K562 (cell line): Measurements from ENCODE around the gene CFAP221. TPM values are rescaled to one million over a fixed set of nuclear protein-coding genes. Genes with fewer than 3 reads are reported as not detected.
A peak's percentile ranks its signal among the peaks of the same experiment; 100 is the strongest.

ENCODE experiments used
- GTF2E2 ChIP-seq: fragments of 200-800 bp; sonication (Bioruptor generic); IDR thresholded peaks from 2 replicates; pipeline ENCODE4 v1.6.1; 2016; ENCODE audit warnings: missing genetic modification characterization, missing compliant biosample characterization
- HNRNPLL ChIP-seq: fragments of 200-400 bp; formaldehyde crosslinking; IDR thresholded peaks from 2 replicates; pipeline ENCODE4 v1.6.1; 2017; ENCODE audit warnings: low read length, low read depth, mild to moderate bottlenecking; ENCODE audit not compliant: poor library complexity, severe bottlenecking
- LARP7 ChIP-seq: fragments of 450-650 bp; IDR thresholded peaks from 2 replicates; pipeline ENCODE4 v1.6.1; 2016
- MLX ChIP-seq, 2 experiments: fragments of 450-650 bp in 1 of 2; sonication (generic) in 1 of 2; formaldehyde crosslinking; conservative IDR thresholded peaks; 2 replicates each; pipeline versions ENCODE4 v1.4.0 to v1.8.1; 2020 to 2022; ENCODE audit warnings: mild to moderate bottlenecking in 1 of 2, missing genetic modification reagents in 1 of 2
- MTA1 ChIP-seq: fragments of 450-650 bp; IDR thresholded peaks from 2 replicates; pipeline ENCODE4 v1.6.1; 2017; ENCODE audit warnings: borderline replicate concordance
- POLR2A ChIP-seq: fragments of 450-650 bp; conservative IDR thresholded peaks from 2 replicates; pipeline ENCODE4 v1.6.1; 2016
- SMAD4 ChIP-seq: fragments of 250-450 bp; sonication (Bioruptor Pico); conservative IDR thresholded peaks from 2 replicates; pipeline ENCODE4 v1.8.0; 2021; ENCODE audit warnings: inconsistent platforms, mild to moderate bottlenecking, moderate library complexity
- SP1 ChIP-seq: sonication (generic); formaldehyde crosslinking; IDR thresholded peaks from 2 replicates; pipeline ENCODE4 v1.8.1; 2022; ENCODE audit warnings: mild to moderate bottlenecking, missing genetic modification reagents
- ZNF316 ChIP-seq: fragments of 450-650 bp; IDR thresholded peaks from 2 replicates; pipeline ENCODE4 v1.6.1; 2016
- ZNF717 ChIP-seq: fragments of 250-450 bp; sonication (Bioruptor Pico); IDR thresholded peaks from 2 replicates; pipeline ENCODE4 v1.5.0; 2021
- polyA plus RNA-seq, 8 experiments: library from polyadenylated mRNA; depleted of rRNA in 4 of 8; stranded (reverse) in 5 of 8; unstranded in 3 of 8; fragments of >200 nt; fragmentation: Nextera tagmentation in 2 of 8; fragmentation: Illumina TruSeq in 1 of 8; extraction: Ambion mirVana in 2 of 8; extraction: Trizol in 1 of 8; gene quantifications; 2 replicates each; pipeline versions ENCODE4 v1.2.1 to v1.2.3, GENCODE V29; 2011 to 2014; ENCODE audit warnings: inconsistent platforms in 1 of 8, missing spikeins in 1 of 8
- total RNA-seq, 7 experiments: library from RNA; depleted of rRNA in 6 of 7; stranded (reverse); fragments of >200 nt in 6 of 7; fragmentation: Illumina TruSeq in 2 of 7; extraction: Trizol in 2 of 7; gene quantifications; 2 replicates each; pipeline versions ENCODE4 v1.2.1 to v1.2.3, GENCODE V29; 2011 to 2021; ENCODE audit warnings: low replicate concordance in 1 of 7
- TF ChIP-seq, protein P1 (sequence below), 2 experiments: fragments of 450-650 bp in 1 of 2; sonication (generic) in 1 of 2; formaldehyde crosslinking in 1 of 2; IDR thresholded peaks; 2 replicates each; pipeline versions ENCODE4 v1.7.1 to v1.9.0; 2016 to 2022; ENCODE audit warnings: inconsistent platforms in 1 of 2, mild to moderate bottlenecking in 1 of 2, missing genetic modification reagents in 1 of 2
- TF ChIP-seq, protein P2 (sequence below): sonication (generic); formaldehyde crosslinking; IDR thresholded peaks from 2 replicates; pipeline ENCODE4 v1.8.1; 2023; ENCODE audit warnings: mild to moderate bottlenecking, missing genetic modification reagents
- TF ChIP-seq, protein P3 (sequence below): fragments of 250-450 bp; sonication (Bioruptor Pico); IDR thresholded peaks from 2 replicates; pipeline ENCODE4 v1.5.0; 2020; ENCODE audit warnings: mild to moderate bottlenecking

The CFAP221 gene
- total and polyA plus RNA-seq, 9 of the 15 experiments (the other 6 are each of a cell fraction or from before 2014, with no cell fraction given) = 0.09 to 1.4 (median 0.65) TPM

DNA sequence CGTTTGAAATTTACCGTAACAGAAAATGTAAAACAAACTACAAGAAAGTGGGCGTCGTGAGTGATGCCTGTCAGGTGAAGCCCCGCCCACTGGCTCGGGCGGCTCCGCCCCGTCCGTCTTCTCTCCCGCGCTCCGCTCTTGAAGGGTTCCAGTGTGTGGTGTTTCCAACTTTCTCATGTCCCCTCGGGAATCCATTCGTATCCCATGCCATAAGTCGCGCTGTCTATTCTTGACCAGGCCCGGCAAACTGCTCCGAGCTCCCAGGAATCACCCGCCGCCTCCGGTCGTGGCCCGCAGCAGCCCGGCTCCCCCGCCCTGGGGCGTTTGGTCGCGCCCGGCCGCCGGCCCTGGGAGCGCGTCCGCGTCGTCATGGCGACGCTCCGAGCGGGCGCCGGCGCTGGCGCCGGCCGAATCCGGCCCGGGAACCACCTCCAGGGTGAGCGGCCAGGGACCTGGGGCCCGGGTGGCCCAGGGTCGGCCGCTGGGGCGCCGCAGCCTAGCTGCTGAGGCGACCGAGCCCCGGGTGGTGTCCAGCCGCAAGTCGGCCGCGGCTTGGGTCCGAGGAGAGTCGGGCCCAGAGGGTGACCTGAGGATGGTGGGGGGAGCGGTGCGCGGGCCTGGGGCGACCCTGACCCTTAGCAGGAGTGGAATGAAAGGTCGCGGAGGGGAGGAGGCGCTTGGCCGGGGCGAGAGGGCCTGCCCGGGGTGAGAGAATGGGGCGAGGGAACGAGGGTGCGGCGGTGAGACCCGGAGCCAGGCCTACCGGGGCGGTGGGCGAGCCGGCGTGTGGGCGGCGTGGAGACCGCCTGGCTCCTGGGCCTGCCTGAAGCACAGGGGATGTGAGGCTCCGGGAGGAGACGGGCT lies at the start of gene CFAP221 (continued):
- TF ChIP-seq SP1 (peak; percentile 82), MLX (CRISPR knock-in tag; conservative IDR thresholded peaks at IDR 0.05) (no peak), ZNF316 (no peak), SMAD4 (peak; percentile 67; the same call in 1 of the 2 replicates), MTA1 (no peak), ZNF717 (CRISPR knock-in tag) (no peak), GTF2E2 (tag) (no peak), HNRNPLL (no peak), POLR2A (0 out of 2 replicates have a peak, but pooled peaks have one; percentile 26), LARP7 (no peak)
- TF ChIP-seq, protein P1, sequence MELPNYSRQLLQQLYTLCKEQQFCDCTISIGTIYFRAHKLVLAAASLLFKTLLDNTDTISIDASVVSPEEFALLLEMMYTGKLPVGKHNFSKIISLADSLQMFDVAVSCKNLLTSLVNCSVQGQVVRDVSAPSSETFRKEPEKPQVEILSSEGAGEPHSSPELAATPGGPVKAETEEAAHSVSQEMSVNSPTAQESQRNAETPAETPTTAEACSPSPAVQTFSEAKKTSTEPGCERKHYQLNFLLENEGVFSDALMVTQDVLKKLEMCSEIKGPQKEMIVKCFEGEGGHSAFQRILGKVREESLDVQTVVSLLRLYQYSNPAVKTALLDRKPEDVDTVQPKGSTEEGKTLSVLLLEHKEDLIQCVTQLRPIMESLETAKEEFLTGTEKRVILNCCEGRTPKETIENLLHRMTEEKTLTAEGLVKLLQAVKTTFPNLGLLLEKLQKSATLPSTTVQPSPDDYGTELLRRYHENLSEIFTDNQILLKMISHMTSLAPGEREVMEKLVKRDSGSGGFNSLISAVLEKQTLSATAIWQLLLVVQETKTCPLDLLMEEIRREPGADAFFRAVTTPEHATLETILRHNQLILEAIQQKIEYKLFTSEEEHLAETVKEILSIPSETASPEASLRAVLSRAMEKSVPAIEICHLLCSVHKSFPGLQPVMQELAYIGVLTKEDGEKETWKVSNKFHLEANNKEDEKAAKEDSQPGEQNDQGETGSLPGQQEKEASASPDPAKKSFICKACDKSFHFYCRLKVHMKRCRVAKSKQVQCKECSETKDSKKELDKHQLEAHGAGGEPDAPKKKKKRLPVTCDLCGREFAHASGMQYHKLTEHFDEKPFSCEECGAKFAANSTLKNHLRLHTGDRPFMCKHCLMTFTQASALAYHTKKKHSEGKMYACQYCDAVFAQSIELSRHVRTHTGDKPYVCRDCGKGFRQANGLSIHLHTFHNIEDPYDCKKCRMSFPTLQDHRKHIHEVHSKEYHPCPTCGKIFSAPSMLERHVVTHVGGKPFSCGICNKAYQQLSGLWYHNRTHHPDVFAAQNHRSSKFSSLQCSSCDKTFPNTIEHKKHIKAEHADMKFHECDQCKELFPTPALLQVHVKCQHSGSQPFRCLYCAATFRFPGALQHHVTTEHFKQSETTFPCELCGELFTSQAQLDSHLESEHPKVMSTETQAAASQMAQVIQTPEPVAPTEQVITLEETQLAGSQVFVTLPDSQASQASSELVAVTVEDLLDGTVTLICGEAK (IDR thresholded peaks at IDR 0.05) = no peak
- TF ChIP-seq, protein P1 (CRISPR knock-in tag; IDR thresholded peaks at IDR 0.05) = no peak
- TF ChIP-seq, protein P2, sequence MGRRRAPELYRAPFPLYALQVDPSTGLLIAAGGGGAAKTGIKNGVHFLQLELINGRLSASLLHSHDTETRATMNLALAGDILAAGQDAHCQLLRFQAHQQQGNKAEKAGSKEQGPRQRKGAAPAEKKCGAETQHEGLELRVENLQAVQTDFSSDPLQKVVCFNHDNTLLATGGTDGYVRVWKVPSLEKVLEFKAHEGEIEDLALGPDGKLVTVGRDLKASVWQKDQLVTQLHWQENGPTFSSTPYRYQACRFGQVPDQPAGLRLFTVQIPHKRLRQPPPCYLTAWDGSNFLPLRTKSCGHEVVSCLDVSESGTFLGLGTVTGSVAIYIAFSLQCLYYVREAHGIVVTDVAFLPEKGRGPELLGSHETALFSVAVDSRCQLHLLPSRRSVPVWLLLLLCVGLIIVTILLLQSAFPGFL (CRISPR knock-in tag) = no peak
- TF ChIP-seq, protein P3, sequence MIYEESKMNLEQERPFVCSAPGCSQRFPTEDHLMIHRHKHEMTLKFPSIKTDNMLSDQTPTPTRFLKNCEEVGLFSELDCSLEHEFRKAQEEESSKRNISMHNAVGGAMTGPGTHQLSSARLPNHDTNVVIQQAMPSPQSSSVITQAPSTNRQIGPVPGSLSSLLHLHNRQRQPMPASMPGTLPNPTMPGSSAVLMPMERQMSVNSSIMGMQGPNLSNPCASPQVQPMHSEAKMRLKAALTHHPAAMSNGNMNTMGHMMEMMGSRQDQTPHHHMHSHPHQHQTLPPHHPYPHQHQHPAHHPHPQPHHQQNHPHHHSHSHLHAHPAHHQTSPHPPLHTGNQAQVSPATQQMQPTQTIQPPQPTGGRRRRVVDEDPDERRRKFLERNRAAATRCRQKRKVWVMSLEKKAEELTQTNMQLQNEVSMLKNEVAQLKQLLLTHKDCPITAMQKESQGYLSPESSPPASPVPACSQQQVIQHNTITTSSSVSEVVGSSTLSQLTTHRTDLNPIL (CRISPR knock-in tag) = no peak
